ENCODE data around the gene PCDHB5.

- TF ChIP-seq CTCF (IDR thresholded peaks at IDR 0.05; ENCODE audit: low read depth, low read length) (no peak), EZH2phosphoT487 (IDR thresholded peaks at IDR 0.05; ENCODE audit: low read depth) (no peak)
These were observed 16.0 kb downstream of the PCDHB5 start for GRCh38 chr5:141150993-141151325.

Measured in OCI-LY3 (cell line).